Adrenal gland (tissue), 5 donors: ENCODE measurements around the gene TMCC3.

Source experiments
- CTCF ChIP-seq, 6 experiments: fragments of 450-650 bp in 4 of 6; fragments of 200-600 bp in 2 of 6; sonication (generic) in 1 of 6; IDR thresholded peaks; 1 replicate in 5 of 6; 2 replicates in 1 of 6; pipeline versions ENCODE4 v1.5.1 to v1.8.0; 2016 to 2021; ENCODE audit warnings: antibody characterized with exemption in 6 of 6, mild to moderate bottlenecking in 2 of 6, moderate library complexity in 1 of 6
- POLR2A ChIP-seq, 2 donors: fragments of 450-650 bp; IDR thresholded peaks; one replicate each; pipeline ENCODE4 v1.6.1; 2017; ENCODE audit warnings: antibody characterized with exemption in 2 of 2, mild to moderate bottlenecking in 2 of 2, moderate library complexity in 1 of 2
- donor health status: DM: no; HTN: no; CAD: no.

- no peak for TF ChIP-seq CTCF (IDR thresholded peaks at IDR 0.05)
- no peak for TF ChIP-seq POLR2A (IDR thresholded peaks at IDR 0.05)
Observed at GRCh38 chr12:94575645-94576403, 74.5 kb downstream of the TMCC3 start.
